ENCODE data around the gene RASGRF2.
"Not testable (repeated sequence)": the region's sequence is repeated elsewhere in the genome, so short reads cannot be mapped to it uniquely, and the experiment has no call there.

Gene RASGRF2

DNA sequence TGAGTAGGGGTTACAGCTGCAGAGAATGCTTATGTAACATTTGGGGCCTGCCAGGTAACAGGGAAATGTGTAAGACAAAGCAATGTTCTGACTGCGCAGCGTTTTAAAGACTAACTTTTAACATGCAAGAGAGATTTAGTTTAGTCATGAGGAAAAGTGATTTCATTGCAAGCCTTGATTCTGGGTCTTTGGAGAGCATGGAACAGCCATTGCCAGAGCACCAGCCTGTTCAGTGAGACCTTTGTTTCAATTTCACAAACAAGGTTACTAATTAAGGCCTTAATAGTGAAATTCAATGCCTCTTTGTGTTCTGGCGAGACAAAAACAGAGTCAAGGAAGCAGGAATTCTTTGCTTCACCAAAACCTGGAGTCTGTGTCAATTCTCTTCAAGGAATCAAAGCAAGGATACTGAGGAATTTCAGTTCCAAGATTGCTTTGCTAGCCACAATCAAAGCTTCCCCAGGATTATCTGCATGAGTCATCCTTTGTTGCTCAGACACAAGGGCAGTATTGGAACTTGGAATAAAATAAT lies 287.3 kb downstream of the RASGRF2 start:
- DNase-seq = no peak

DNA sequence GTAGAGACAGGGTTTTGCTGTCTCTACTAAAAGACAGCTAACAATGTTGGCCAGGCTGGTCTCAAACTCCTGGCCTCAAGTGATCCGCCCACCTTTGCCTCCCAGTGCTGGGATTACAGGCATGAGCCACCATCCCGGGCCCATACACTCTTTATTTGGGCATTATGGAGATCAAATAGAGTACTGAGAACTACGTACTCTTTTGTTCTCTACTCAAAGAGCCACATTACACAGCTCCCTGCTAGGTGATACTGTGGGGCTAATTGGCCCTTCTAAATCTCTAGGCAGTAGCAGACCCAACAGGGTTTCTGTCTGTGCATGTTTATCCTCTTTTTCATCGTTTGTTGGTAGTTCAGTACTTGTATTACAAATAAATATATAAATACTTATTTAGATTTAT lies 289.1 kb downstream of the RASGRF2 start:
- DNase-seq = no peak

DNA sequence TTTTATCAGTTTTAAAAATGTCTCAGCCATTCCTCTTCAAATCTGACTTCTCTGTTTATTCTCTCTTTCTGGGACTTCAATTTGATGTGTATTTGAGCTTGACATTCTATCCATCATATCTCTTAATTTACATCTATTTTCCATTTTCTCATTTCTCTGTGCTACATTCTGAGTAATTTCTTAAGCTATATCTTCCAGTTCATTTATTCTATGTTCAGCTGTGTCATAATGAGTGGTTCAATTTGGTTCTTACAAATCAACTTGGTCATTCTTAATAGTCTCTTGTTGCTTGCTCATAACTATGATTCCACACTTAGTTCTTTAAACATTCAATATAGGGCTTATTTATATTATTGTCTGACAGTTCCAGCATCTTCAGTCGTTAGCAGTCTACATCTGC lies 289.8 kb downstream of the RASGRF2 start:
- DNase-seq = no peak

DNA sequence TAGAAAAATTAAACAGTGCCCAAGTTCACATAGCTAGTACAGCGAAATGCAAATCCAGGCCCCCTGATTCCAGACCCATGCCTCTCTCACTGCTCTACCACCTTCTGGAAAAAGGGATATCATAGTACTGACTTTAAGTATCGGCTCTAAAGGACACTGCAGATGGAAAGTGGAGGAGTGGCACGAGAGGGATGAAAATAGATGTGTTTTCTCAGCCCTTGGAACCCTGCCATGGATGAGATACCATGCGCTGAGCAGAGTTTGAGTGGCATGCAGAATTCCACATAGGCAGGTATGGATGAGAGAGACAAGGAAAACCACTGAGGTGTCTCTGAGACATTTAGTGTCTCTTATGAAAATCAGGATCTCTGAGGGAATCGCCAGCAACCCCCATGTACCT lies 291.8 kb downstream of the RASGRF2 start:
- DNase-seq = no peak

DNA sequence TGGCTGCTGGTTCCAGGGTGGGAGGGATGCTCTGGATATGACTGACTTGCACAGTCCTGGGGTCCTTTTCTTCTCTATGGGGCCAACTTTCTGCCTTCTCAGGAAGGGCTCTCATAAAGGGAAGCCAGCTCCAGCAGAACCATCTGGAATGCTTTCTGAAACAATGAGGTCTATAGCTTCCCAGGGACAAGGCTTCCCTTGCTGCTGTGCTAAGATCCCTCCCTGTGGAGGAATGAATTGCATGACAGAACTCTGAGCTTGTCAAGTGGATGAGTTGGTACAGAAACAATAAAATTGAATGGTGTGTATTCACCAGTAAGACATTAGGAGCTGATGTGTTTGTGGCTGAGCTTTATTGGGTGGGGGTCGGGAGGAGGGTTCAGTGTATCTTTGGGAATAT lies 292.7 kb downstream of the RASGRF2 start:
- DNase-seq = no peak

DNA sequence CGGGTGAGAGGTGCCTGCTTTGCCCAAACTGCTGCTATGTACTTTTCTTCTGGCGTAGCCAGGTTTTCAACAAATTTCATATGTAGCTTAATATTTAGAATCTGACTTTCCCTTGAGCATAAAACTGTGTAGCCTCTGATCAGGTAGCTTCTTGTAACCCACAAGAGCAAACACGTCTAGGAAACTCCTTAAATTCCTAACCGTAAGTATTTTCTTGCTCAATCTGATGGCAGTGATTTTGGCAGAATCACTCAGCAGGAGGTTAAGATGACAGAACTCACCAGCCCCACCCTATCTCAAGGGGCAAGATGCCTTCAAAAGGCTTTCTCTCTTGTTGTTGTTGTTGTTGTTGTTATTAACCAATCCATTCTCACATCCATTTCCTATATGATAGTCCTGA lies 293.7 kb downstream of the RASGRF2 start:
- no peak for DNase-seq

DNA sequence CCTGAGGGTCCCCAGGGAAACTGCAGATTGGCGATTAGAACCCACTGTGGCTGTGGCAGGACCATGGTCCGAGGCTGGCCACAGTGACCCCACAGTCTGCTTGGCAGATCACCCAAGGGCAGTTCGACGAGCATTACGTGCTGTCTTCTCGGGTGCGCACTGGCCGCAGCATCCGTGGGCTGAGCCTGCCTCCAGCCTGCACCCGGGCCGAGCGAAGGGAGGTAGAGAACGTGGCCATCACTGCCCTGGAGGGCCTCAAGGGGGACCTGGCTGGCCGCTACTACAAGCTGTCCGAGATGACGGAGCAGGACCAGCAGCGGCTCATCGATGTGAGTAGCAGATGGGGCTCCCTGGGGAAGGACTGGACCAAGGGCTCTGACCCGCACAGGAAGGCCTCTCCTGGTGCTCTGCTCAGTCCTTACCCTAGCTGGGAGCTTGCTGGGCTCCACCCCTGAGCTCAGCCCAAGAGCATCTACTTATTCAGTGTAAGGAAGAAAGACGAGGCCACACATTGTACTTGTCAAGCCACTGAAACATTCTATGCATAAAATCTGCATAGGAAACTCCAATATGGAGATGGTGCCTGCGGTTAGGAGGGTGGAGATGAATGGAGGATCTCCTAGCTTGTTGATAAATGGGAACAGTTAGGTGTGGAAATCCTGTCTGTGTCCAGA lies 294.9 kb downstream of the RASGRF2 start:
- no peak for DNase-seq

DNA sequence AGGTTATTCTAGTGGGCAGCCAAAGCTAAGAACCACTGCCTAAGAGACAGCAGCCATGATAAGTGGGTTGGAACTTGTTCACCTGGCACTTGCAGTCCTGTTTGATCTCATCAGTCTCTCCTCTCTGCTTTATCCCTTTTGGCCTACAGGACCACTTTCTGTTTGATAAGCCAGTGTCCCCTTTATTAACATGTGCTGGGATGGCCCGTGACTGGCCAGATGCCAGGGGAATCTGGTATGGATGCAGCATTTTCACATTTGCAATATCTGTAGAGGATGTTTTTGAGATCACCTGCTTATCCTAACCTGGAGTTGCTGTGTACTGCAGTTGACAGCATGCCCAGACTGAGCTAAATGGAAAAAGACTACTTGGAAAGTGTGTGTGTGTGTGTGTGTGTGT lies 296.6 kb downstream of the RASGRF2 start:
- no peak for DNase-seq

DNA sequence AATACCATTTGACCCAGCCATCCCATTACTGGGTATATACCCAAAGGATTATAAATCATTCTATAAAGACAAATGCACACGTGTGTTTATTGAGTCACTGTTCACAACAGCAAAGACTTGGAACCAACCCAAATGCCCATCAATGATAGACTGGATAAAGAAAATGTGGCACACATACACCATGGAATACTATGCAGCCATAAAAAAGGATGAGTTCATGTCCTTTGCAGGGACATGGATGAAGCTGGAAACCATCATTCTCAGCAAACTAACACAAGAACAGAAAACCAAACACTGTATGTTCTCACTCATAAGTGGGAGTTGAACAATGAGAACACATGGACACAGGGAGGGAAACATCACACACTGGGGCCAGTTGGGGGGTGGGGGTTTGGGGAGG lies 302.6 kb downstream of the RASGRF2 start:
- not testable (repeated sequence) for DNase-seq

DNA sequence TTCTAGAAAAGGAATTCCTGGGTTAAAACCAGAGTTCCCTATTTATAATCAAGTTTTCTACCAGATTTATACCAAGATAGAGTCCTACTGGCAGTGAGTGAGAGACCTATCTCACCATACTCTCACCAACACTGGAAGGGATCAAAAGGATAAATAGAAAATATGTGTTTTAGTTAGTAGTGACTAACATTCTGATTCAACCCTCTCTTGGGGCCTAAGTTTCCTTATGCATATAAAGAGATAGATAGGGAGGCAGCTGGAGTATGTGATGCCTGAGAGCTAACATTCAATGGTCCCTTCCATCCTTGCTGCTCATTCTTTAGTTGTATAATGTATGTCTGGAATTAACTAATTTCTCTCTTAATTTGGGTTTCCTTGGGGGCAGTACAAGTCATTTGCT lies 304.9 kb downstream of the RASGRF2 start:
- no peak for DNase-seq

DNA sequence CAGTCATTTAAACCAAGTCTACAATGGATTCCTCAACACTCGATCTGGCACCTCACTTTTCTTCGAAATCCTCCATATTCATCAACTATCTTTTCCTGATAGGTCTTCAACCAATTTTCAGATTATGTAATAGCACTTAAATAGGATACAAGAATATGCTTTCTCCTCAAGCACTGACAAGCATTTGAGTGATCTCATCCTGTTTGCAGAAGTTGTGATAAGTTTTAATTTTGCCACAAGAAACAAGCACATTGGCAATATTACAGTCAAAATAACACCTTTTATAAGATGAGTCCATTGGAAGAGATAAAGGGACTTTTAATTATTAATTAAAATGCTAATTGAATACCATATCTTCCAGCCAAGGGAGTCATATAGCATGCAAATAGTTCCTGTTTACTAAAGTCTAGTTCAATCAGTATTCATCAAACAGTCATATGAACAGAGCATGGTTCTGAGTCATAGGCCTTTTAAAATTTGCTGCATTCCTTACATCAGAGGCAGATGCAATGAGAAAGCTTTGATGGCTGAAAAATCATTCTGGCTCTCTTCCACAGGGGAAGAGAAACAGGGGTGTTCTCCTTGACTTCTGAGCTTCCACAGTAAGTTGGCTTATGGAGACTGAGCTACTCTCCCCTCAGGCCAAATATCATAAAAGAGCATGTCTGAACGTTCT lies 308.5 kb downstream of the RASGRF2 start:
- DNase-seq = no peak

DNA sequence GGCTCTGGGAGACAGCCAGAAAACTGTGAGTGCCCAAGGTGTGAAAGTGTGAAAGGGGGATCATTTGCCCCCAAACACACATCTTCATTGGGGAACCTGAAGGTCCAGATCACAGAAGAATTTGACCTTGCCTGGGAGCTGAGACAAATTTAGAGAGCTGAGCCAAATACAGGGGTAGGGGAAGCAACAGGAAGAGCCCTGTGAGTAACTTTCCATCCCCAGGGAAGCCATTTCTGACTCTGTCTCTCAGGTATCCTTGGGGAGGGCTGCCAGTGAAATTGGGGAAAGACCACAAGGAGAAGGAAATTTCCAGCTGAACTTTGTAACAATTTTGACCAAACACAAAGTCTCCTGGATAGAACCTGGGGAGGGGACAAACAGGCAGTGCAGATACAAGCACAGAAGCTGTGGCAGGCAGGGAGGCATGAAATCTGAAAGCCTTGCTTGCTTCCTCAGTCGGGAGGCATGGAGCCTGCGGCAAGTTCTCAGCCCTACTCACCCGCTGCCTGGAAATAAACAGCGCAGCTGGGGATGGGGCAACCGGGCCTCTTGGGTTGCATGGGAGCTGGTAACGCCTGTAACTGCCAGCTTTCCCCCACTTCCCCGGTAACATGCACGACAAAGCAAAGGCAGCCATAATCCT lies 309.7 kb downstream of the RASGRF2 start:
- no peak for DNase-seq

DNA sequence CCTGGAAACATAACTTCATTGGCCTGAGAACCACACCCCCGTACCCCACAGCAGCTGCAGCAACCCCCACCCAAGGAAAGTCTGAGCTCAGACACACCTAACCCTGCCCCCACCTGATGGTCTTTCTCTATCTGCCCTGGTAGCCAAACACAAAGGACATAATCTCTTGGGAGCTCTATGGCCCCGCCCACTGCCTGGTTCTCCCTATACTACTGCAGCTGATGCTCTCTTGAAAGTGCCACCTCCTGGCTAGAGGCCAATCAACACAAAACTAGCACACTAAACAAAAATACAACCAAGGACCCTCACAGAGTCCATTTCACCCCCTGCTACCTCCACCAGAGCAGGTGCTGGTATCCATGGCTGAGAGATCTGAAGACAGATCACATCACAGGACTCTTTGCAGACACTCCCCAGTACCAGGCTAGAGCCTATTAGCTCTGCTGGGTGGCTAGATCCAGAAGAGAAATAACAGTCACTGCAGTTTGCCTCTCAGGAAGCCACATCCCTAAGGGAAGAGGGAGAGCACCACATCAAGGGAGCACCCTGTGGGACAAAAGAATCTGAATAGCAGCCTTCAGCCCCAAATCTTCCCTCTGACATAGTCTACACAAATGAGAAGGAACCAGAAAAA lies 310.3 kb downstream of the RASGRF2 start:
- not testable (repeated sequence) for DNase-seq
